SK-N-DZ (cell line): Measurements from ENCODE around the gene PTAFR.

ENCODE experiments used
- DNase-seq: peaks from one replicate; pipeline ENCODE4 v3.0.0-alpha.2; 2015; ENCODE audit warnings: low spot score
- small RNA-seq, 2 experiments: library from RNA; depleted of rRNA; stranded (forward); fragments of <200 nt; gene quantifications; one replicate each; pipeline ENCODE3, GENCODE V24; 2014

The PTAFR gene

GRCh38 chr1:28122183-28122582 lies 54.3 kb downstream of the PTAFR start:
- DNase-seq = no peak

- no peak for DNase-seq
Observed at GRCh38 chr1:28119556-28119955, 56.9 kb downstream of the PTAFR start.

- DNase-seq = no peak
Observed at GRCh38 chr1:28118640-28119307, 57.7 kb downstream of the PTAFR start.

- DNase-seq = no peak
Observed at GRCh38 chr1:28115267-28115666, 61.2 kb downstream of the PTAFR start.

- no peak for DNase-seq
Observed at GRCh38 chr1:28114844-28115243, 61.6 kb downstream of the PTAFR start.

- no peak for DNase-seq
Observed at GRCh38 chr1:28113242-28113572, 63.3 kb downstream of the PTAFR start.

- DNase-seq = no peak
Observed at GRCh38 chr1:28112388-28113241, 63.9 kb downstream of the PTAFR start.

GRCh38 chr1:28111157-28111556 lies 65.3 kb downstream of the PTAFR start:
- DNase-seq = no peak

GRCh38 chr1:28110555-28110954 lies 65.9 kb downstream of the PTAFR start:
- DNase-seq = no peak

GRCh38 chr1:28109639-28110038 lies 66.9 kb downstream of the PTAFR start:
- no peak for DNase-seq

- DNase-seq = no peak
Observed at GRCh38 chr1:28108001-28108400, 68.5 kb downstream of the PTAFR start.

- DNase-seq = peak; percentile 52
Observed at GRCh38 chr1:28104866-28105467, 71.5 kb downstream of the PTAFR start.

- DNase-seq = no peak
Observed at GRCh38 chr1:28102189-28102588, 74.3 kb downstream of the PTAFR start.

- no peak for DNase-seq
Observed at GRCh38 chr1:28099050-28099769, 77.3 kb downstream of the PTAFR start.

Small RNAs within 50 kb of the gene (small RNA-seq; reads per million reads assigned to genes)
- 0 reads per million in 2 experiments for gene RNU6-176P
